ENCODE results near the gene EGR2.

DNA sequence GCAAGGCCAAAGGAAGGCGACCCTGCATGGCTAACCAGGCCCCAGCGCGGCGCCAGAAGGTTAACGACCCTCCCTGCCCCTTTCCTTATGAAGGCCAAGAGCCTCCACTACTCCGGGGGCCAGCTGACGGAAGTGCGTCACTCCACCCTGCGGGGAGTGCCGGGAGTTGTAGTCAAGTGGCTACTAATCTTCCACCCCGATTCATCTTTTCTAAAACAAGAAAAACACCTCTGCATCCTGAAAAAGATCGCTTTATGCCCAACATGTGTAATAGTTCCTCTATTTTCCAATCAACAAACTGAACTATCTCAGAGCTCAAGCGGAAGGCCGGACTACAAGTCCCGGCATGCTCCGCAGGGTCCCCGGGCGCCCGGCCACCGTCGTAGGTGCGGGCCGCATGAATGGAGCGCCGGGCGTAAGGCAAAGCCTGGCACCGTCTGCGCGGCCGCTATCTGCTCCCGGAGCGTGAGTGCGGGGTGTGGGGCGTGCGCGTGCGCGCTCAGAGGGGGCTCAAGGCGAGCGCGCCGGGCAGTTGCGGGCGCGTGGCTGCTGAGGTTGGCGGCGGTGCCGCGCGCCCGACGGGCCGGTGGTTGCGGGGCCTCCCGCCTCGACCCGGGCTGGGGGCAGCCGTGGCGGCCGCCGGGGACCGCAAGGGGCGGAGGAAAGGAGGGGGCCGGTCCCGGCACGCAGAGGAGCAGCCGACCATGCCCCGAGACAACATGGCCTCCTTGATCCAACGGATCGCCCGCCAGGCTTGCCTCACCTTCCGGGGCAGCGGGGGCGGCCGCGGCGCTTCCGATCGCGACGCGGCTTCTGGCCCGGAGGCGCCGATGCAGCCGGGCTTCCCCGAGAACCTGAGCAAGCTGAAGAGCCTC lies 11.6 kb downstream of the EGR2 start, which contains the start of gene ADO:
- peak; percentile 51 for TF ChIP-seq POLR2A (IDR thresholded peaks at IDR 0.05; ENCODE audit: low read depth, low read length)
- TF ChIP-seq, protein P1, sequence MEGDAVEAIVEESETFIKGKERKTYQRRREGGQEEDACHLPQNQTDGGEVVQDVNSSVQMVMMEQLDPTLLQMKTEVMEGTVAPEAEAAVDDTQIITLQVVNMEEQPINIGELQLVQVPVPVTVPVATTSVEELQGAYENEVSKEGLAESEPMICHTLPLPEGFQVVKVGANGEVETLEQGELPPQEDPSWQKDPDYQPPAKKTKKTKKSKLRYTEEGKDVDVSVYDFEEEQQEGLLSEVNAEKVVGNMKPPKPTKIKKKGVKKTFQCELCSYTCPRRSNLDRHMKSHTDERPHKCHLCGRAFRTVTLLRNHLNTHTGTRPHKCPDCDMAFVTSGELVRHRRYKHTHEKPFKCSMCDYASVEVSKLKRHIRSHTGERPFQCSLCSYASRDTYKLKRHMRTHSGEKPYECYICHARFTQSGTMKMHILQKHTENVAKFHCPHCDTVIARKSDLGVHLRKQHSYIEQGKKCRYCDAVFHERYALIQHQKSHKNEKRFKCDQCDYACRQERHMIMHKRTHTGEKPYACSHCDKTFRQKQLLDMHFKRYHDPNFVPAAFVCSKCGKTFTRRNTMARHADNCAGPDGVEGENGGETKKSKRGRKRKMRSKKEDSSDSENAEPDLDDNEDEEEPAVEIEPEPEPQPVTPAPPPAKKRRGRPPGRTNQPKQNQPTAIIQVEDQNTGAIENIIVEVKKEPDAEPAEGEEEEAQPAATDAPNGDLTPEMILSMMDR (IDR thresholded peaks at IDR 0.05; ENCODE audit: extremely low read depth in 1 of 2, insufficient read depth in 1 of 2, low read depth in 1 of 2, low read length in 2 of 2), result no peak
- peak; percentile 70 for TF ChIP-seq POLR2AphosphoS5 (IDR thresholded peaks at IDR 0.05; ENCODE audit: insufficient read depth, low read depth, low read length)
- no peak for TF ChIP-seq MAX (IDR thresholded peaks at IDR 0.05; ENCODE audit: insufficient read depth, insufficient read length)
- TF ChIP-seq EZH2 (IDR thresholded peaks at IDR 0.05; ENCODE audit: borderline replicate concordance, low read depth, low read length, severe bottlenecking), result no peak
